Thoracic aorta (tissue), 2 donors: ENCODE measurements around the gene DTX3. TPM values are rescaled to one million over a fixed set of nuclear protein-coding genes. Genes with fewer than 3 reads are reported as not detected.

Experiments
- ATAC-seq: fragments of 150-250 bp; one replicate; pipeline ENCODE4 v1.8.0; 2017; ENCODE audit warnings: low read depth; ENCODE audit not compliant: insufficient number of reproducible peaks, low FRiP score
- DNase-seq: peaks from one replicate; pipeline ENCODE4 v3.0.0-alpha.2; 2020; ENCODE audit warnings: low spot score
- H3K27ac ChIP-seq, 2 donors: fragments of 200-600 bp; sonication (generic); 1 replicate in 1 of 2; 2 replicates in 1 of 2; pipeline ENCODE4 v1.5.1; 2016; ENCODE audit warnings: mild to moderate bottlenecking in 2 of 2, moderate library complexity in 2 of 2
- H3K27me3 ChIP-seq: fragments of 200-600 bp; sonication (generic); replicated peaks from 2 replicates; pipeline ENCODE4 v1.6.0; 2016; ENCODE audit warnings: mild to moderate bottlenecking; ENCODE audit not compliant: insufficient read depth
- H3K36me3 ChIP-seq: fragments of 200-600 bp; sonication (generic); one replicate; pipeline ENCODE4 v1.5.1; 2016
- H3K4me1 ChIP-seq, 2 donors: fragments of 200-600 bp; sonication (generic); 1 replicate in 1 of 2; 2 replicates in 1 of 2; pipeline versions ENCODE4 v1.5.1 to v1.6.0; 2016; ENCODE audit warnings: low read depth in 2 of 2, mild to moderate bottlenecking in 1 of 2; ENCODE audit not compliant: control insufficient read depth in 1 of 2
- H3K4me3 ChIP-seq: fragments of 200-600 bp; sonication (generic); 2 replicates; pipeline ENCODE4 v1.5.1; 2016; ENCODE audit warnings: mild to moderate bottlenecking
- H3K9me3 ChIP-seq: fragments of 200-600 bp; sonication (generic); 2 replicates; pipeline ENCODE4 v1.5.1; 2016
- total RNA-seq, 2 donors: library from RNA; depleted of rRNA; stranded (reverse); fragments of >200 nt; gene quantifications; one replicate each; pipeline versions ENCODE4 v1.1.0 to v1.2.3, GENCODE V29; 2016
- TF ChIP-seq, protein P1 (sequence below): fragments of 200-600 bp; sonication (generic); IDR thresholded peaks from one replicate; pipeline ENCODE4 v1.5.1; 2019; ENCODE audit warnings: antibody characterized with exemption

Gene DTX3
- total RNA-seq, 2 donors from 2014 or later, result 37.9 to 55.1 TPM

DNA sequence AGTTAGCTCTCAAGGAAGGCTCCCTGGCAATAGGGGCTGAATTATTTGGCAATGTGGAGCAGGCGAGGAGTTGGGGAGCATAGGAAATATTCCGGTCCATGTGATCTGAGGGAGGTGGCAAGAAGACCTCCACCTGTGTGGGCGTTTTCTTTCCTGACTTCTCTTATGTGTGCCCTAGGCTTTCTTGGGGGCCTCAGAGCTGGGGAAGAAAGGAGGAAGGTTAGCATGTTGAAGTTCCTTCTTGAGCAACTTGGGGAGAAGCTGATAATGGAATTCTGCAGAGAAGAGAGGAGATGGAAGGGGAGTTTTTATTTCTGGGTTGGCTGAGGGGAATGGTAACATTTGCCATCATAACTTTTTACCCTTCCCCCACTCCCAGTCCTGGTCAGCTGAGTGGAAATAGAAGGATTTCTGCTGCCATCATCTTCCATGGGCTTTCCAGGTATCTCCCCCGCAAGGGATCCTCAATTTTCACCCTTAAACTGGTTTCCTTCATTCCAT is 1.2 kb downstream of the DTX3 start:
- ATAC-seq, result no peak
- TF ChIP-seq, protein P1, sequence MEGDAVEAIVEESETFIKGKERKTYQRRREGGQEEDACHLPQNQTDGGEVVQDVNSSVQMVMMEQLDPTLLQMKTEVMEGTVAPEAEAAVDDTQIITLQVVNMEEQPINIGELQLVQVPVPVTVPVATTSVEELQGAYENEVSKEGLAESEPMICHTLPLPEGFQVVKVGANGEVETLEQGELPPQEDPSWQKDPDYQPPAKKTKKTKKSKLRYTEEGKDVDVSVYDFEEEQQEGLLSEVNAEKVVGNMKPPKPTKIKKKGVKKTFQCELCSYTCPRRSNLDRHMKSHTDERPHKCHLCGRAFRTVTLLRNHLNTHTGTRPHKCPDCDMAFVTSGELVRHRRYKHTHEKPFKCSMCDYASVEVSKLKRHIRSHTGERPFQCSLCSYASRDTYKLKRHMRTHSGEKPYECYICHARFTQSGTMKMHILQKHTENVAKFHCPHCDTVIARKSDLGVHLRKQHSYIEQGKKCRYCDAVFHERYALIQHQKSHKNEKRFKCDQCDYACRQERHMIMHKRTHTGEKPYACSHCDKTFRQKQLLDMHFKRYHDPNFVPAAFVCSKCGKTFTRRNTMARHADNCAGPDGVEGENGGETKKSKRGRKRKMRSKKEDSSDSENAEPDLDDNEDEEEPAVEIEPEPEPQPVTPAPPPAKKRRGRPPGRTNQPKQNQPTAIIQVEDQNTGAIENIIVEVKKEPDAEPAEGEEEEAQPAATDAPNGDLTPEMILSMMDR, result no peak
- DNase-seq, result no peak
- peak overlapping the region; percentile 78 for H3K4me3 ChIP-seq
- no peaks in the 10 kb centered on the region for H3K27me3 ChIP-seq
- H3K9me3 ChIP-seq, result no peaks in the 10 kb centered on the region
- H3K4me1 ChIP-seq, result peaks cover under 1 to 45% of the 10 kb centered on the region in 2 donors
- peaks cover 20% of the 10 kb centered on the region for H3K36me3 ChIP-seq
- peak overlapping the region; percentile 97 to 98 for H3K27ac ChIP-seq

GRCh38 chr12:57606399-57606798 is 1.8 kb downstream of the DTX3 start:
- ATAC-seq (no peak), DNase-seq (no peak)
- peaks cover 3 to 47% of the 10 kb centered on the region in 2 donors for H3K4me1 ChIP-seq
- peak overlapping the region; percentile 97 to 98 for H3K27ac ChIP-seq
- TF ChIP-seq, protein P1, result no peak
- peaks cover 16% of the 10 kb centered on the region for H3K36me3 ChIP-seq
- H3K4me3 ChIP-seq, result no peak overlapping the region
- no peaks in the 10 kb centered on the region for H3K9me3 ChIP-seq
- H3K27me3 ChIP-seq, result no peaks in the 10 kb centered on the region

GRCh38 chr12:57606821-57607220 is 2.2 kb downstream of the DTX3 start:
- no peaks in the 10 kb centered on the region for H3K9me3 ChIP-seq
- no peak overlapping the region for H3K4me3 ChIP-seq
- DNase-seq (no peak), ATAC-seq (no peak)
- H3K27ac ChIP-seq, result no peak overlapping the region
- TF ChIP-seq, protein P1, result no peak
- peaks cover 12% of the 10 kb centered on the region for H3K36me3 ChIP-seq
- no peaks in the 10 kb centered on the region for H3K27me3 ChIP-seq
- peaks cover 3 to 49% of the 10 kb centered on the region in 2 donors for H3K4me1 ChIP-seq

GRCh38 chr12:57607958-57608663 is 3.5 kb downstream of the DTX3 start:
- TF ChIP-seq, protein P1, result no peak
- peak overlapping the region in 1 of 2 donors; percentile 99 for H3K27ac ChIP-seq
- H3K4me1 ChIP-seq, result peaks cover 11 to 62% of the 10 kb centered on the region in 2 donors
- DNase-seq (no peak), ATAC-seq (no peak)
- H3K27me3 ChIP-seq, result no peaks in the 10 kb centered on the region
- H3K36me3 ChIP-seq, result peaks cover 12% of the 10 kb centered on the region
- H3K9me3 ChIP-seq, result no peaks in the 10 kb centered on the region
- H3K4me3 ChIP-seq, result no peak overlapping the region

- peak overlapping the region; percentile 80 for H3K4me3 ChIP-seq
- no peaks in the 10 kb centered on the region for H3K9me3 ChIP-seq
- peaks cover 11 to 63% of the 10 kb centered on the region in 2 donors for H3K4me1 ChIP-seq
- H3K36me3 ChIP-seq, result peaks cover 17% of the 10 kb centered on the region
- TF ChIP-seq, protein P1, result no peak
- H3K27ac ChIP-seq, result peak overlapping the region; percentile 97 to 99
- DNase-seq (no peak), ATAC-seq (no peak)
- no peaks in the 10 kb centered on the region for H3K27me3 ChIP-seq
Observed at GRCh38 chr12:57609101-57609780, 4.6 kb downstream of the DTX3 start.
